ENCODE measurements around the gene PEDS1. TPM values are rescaled to one million over a fixed set of nuclear protein-coding genes. Genes with fewer than 3 reads are reported as not detected.

PEDS1 gene
- total and polyA plus RNA-seq, 10 of the 15 experiments (the other 5 are each of a cell fraction or from before 2014, with no cell fraction given): 1.7 to 25.6 (median 16.8) TPM

- TF ChIP-seq SUZ12 (IDR thresholded peaks at IDR 0.05; ENCODE audit: unreplicated experiment): no peak
- TF ChIP-seq KDM1A (IDR thresholded peaks at IDR 0.05; ENCODE audit: borderline replicate concordance): no peak
- peak; percentile 91 for TF ChIP-seq SIX5 (IDR thresholded peaks at IDR 0.05; ENCODE audit: low read depth, low read length, severe bottlenecking)
- TF ChIP-seq GATAD2B (conservative IDR thresholded peaks at IDR 0.05; ENCODE audit: low read depth): no peak
- TF ChIP-seq PBX3 (IDR thresholded peaks at IDR 0.05; ENCODE audit: insufficient replicate concordance, low read depth, low read length): no peak
- TF ChIP-seq CHD4 (IDR thresholded peaks at IDR 0.05): no peak
- peak; percentile 38; the same call in 1 of the 2 replicates for TF ChIP-seq TAF1 (IDR thresholded peaks at IDR 0.05; ENCODE audit: borderline replicate concordance, low read depth, low read length)
- no peak for TF ChIP-seq FOXK2 (IDR thresholded peaks at IDR 0.05)
- TF ChIP-seq KLF5 (IDR thresholded peaks at IDR 0.05; ENCODE audit: partially characterized antibody): no peak
- TF ChIP-seq MTA3 (IDR thresholded peaks at IDR 0.05; ENCODE audit: borderline replicate concordance, low read length): no peak
- 0 out of 2 replicates have a peak, but pooled peaks have one; percentile 46 for TF ChIP-seq TARDBP (IDR thresholded peaks at IDR 0.05; ENCODE audit: borderline replicate concordance)
- TF ChIP-seq NFYA (IDR thresholded peaks at IDR 0.05; ENCODE audit: borderline replicate concordance, low read depth, low read length): no peak
- TF ChIP-seq RAD51 (IDR thresholded peaks at IDR 0.05): no peak
- TF ChIP-seq ZBTB40 (IDR thresholded peaks at IDR 0.05; ENCODE audit: borderline replicate concordance): peak; percentile 88
- TF ChIP-seq RCOR1 (conservative IDR thresholded peaks at IDR 0.05; ENCODE audit: low read depth, low read length): no peak
- TF ChIP-seq CREB1 (IDR thresholded peaks at IDR 0.05; ENCODE audit: low read depth): peak; percentile 90
- peak; percentile 68; the same call in 1 of the 2 replicates for TF ChIP-seq SIN3A (IDR thresholded peaks at IDR 0.05; ENCODE audit: low read depth, low read length)
- TF ChIP-seq HCFC1 (IDR thresholded peaks at IDR 0.05; ENCODE audit: low read length): peak; percentile 98
- peak; percentile 46; the same call in 1 of the 2 replicates for TF ChIP-seq MXI1 (IDR thresholded peaks at IDR 0.05; ENCODE audit: low read depth, low read length)
- peak; percentile 64 for TF ChIP-seq SREBF1 (IDR thresholded peaks at IDR 0.05; ENCODE audit: low read length)
- TF ChIP-seq ZNF384 (IDR thresholded peaks at IDR 0.05; ENCODE audit: borderline replicate concordance, low read depth, low read length): no peak
- no peak for TF ChIP-seq YBX1 (IDR thresholded peaks at IDR 0.05)
- peak; percentile 62 to 81 for TF ChIP-seq BHLHE40 (IDR thresholded peaks at IDR 0.05; ENCODE audit: borderline replicate concordance in 1 of 2, low read depth in 2 of 2, low read length in 1 of 2)
- peak; percentile 77 for TF ChIP-seq POLR2A (IDR thresholded peaks at IDR 0.05; ENCODE audit: low read depth, low read length)
- TF ChIP-seq ZSCAN29 (IDR thresholded peaks at IDR 0.05): no peak
- peak; percentile 48; the same call in 1 of the 2 replicates for TF ChIP-seq POLR2AphosphoS2 (IDR thresholded peaks at IDR 0.05; ENCODE audit: low read depth, low read length)
Observed at GRCh38 chr20:50115591-50116367, 37.7 kb downstream of the PEDS1 start (continued).

Measured in GM12878 (cell line).